Measurements from ENCODE around the gene TAX1BP1.

Gene TAX1BP1

DNA sequence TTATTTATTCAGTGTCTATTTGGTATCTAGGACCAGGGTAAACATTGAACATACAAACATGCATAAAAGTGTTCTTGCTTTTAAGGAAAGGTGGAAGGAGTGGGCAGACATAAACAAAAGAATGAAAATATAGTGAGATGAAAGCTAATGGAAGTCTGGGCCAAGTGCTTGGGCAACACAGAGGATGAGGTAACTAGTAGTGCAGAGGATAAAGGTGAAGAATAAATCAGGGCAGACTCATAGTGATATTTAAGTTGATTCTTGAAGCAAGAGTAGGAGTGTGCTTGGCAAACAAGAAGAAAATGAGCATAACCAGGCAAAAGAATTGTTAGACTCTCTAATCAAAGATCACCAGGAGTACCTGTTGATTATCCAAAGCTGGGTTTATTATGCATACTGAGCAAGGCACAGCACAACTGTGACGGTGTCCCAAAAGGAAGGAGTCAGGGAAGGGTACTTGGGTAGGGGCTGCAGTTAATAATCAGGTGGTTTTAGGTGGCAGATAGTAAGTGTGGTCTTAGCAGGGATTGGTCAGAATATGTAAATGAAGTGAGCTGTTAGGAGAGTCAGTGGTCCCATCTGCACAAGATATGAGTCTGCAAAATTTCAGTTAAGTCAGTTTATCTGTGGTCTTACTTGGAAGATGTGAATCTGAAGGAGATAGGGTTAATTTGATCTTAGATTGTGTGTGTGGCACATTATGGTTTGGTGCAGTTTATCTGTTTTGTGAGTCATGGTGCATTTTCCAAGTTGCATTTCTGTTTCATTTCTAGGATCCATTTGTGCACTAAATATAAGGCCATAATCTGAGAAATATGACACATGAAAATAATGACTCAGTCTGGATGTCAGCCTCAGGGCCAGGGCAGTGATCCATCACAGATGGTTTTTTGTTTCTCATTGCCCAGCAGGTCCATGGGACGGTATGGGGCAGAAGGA, 30.6 kb upstream of the TAX1BP1 start:
- no peak for DNase-seq
- H3K79me1 ChIP-seq (ENCODE audit: low read length) = no peaks in the 10 kb centered on the region
- H3K4ac ChIP-seq (ENCODE audit: low read depth, low read length) = no peak overlapping the region
- H2BK120ac ChIP-seq (ENCODE audit: low read depth, low read length) = no peak overlapping the region
- no peak overlapping the region for H3K23ac ChIP-seq (ENCODE audit: low read length)
- no peaks in the 10 kb centered on the region for H3K79me2 ChIP-seq (ENCODE audit: control insufficient read depth, insufficient read depth, low read length)
- H3K4me2 ChIP-seq (ENCODE audit: low read length) = no peak overlapping the region
- no peak overlapping the region for H2BK15ac ChIP-seq (replicated peaks; ENCODE audit: low read depth)
- no peak overlapping the region for H3K56ac ChIP-seq (ENCODE audit: low read length)
- no peak overlapping the region for H3K18ac ChIP-seq (ENCODE audit: low read length)
- no peak overlapping the region for H4K8ac ChIP-seq (ENCODE audit: low read depth, low read length)
- no peak overlapping the region for H3K27ac ChIP-seq (ENCODE audit: low read depth, low read length)
- no peak overlapping the region for H3K9ac ChIP-seq (ENCODE audit: low read length)
- no peaks in the 10 kb centered on the region for H3K4me1 ChIP-seq (ENCODE audit: control insufficient read depth, low read depth, low read length)
- no peak overlapping the region for H2AK5ac ChIP-seq (ENCODE audit: low read length)
- H2BK5ac ChIP-seq (ENCODE audit: low read length) = no peak overlapping the region
- H3K4me3 ChIP-seq (ENCODE audit: low read length) = no peak overlapping the region
- H3K36me3 ChIP-seq (ENCODE audit: control insufficient read depth, insufficient read depth, low read length) = no peaks in the 10 kb centered on the region
- no peaks in the 10 kb centered on the region for H3K27me3 ChIP-seq (ENCODE audit: insufficient read depth, low read length, poor library complexity)
- no CpG with 5 or more reads among the region's 2 CpGs for WGBS (ENCODE audit: extremely low coverage, insufficient coverage, low lambda C conversion rate)
- H4K5ac ChIP-seq (ENCODE audit: low read length) = no peak overlapping the region

GRCh38 chr7:27712217-27712616, 27.7 kb upstream of the TAX1BP1 start:
- Histone ChIP-seq H3K27me3 (ENCODE audit: insufficient read depth, low read length, poor library complexity) (no peaks in the 10 kb centered on the region), H3K36me3 (ENCODE audit: control insufficient read depth, insufficient read depth, low read length) (no peaks in the 10 kb centered on the region), H3K79me2 (ENCODE audit: control insufficient read depth, insufficient read depth, low read length) (no peaks in the 10 kb centered on the region), H3K4me3 (ENCODE audit: low read length) (no peak overlapping the region), H3K79me1 (ENCODE audit: low read length) (no peaks in the 10 kb centered on the region), H3K56ac (ENCODE audit: low read length) (no peak overlapping the region), H4K8ac (ENCODE audit: low read depth, low read length) (no peak overlapping the region), H3K18ac (ENCODE audit: low read length) (no peak overlapping the region), H3K4me1 (ENCODE audit: control insufficient read depth, low read depth, low read length) (no peaks in the 10 kb centered on the region), H3K9ac (ENCODE audit: low read length) (no peak overlapping the region), H3K4ac (ENCODE audit: low read depth, low read length) (no peak overlapping the region), H2BK5ac (ENCODE audit: low read length) (no peak overlapping the region), H3K27ac (ENCODE audit: low read depth, low read length) (no peak overlapping the region), H2BK120ac (ENCODE audit: low read depth, low read length) (no peak overlapping the region), H3K4me2 (ENCODE audit: low read length) (no peak overlapping the region), H2AK5ac (ENCODE audit: low read length) (no peak overlapping the region), H2BK15ac (replicated peaks; ENCODE audit: low read depth) (no peak overlapping the region), H3K23ac (ENCODE audit: low read length) (no peak overlapping the region), H4K5ac (ENCODE audit: low read length) (no peak overlapping the region)
- no peak for DNase-seq
- WGBS (ENCODE audit: extremely low coverage, insufficient coverage, low lambda C conversion rate) = no CpG with 5 or more reads among the region's 3 CpGs

GRCh38 chr7:27714831-27715444, 25.0 kb upstream of the TAX1BP1 start:
- H3K18ac ChIP-seq (ENCODE audit: low read length) = no peak overlapping the region
- DNase-seq = no peak
- no peak overlapping the region for H2BK5ac ChIP-seq (ENCODE audit: low read length)
- H4K8ac ChIP-seq (ENCODE audit: low read depth, low read length) = no peak overlapping the region
- H3K4me1 ChIP-seq (ENCODE audit: control insufficient read depth, low read depth, low read length) = no peaks in the 10 kb centered on the region
- H3K79me2 ChIP-seq (ENCODE audit: control insufficient read depth, insufficient read depth, low read length) = no peaks in the 10 kb centered on the region
- no peaks in the 10 kb centered on the region for H3K79me1 ChIP-seq (ENCODE audit: low read length)
- H3K9ac ChIP-seq (ENCODE audit: low read length) = no peak overlapping the region
- no CpG with 5 or more reads among the region's 4 CpGs for WGBS (ENCODE audit: extremely low coverage, insufficient coverage, low lambda C conversion rate)
- H2AK5ac ChIP-seq (ENCODE audit: low read length) = no peak overlapping the region
- no peak overlapping the region for H3K23ac ChIP-seq (ENCODE audit: low read length)
- H4K5ac ChIP-seq (ENCODE audit: low read length) = no peak overlapping the region
- H3K27me3 ChIP-seq (ENCODE audit: insufficient read depth, low read length, poor library complexity) = no peaks in the 10 kb centered on the region
- H3K4ac ChIP-seq (ENCODE audit: low read depth, low read length) = no peak overlapping the region
- H2BK15ac ChIP-seq (replicated peaks; ENCODE audit: low read depth) = no peak overlapping the region
- no peak overlapping the region for H3K27ac ChIP-seq (ENCODE audit: low read depth, low read length)
- H3K36me3 ChIP-seq (ENCODE audit: control insufficient read depth, insufficient read depth, low read length) = no peaks in the 10 kb centered on the region
- no peak overlapping the region for H2BK120ac ChIP-seq (ENCODE audit: low read depth, low read length)
- H3K4me2 ChIP-seq (ENCODE audit: low read length) = no peak overlapping the region
- H3K4me3 ChIP-seq (ENCODE audit: low read length) = no peak overlapping the region
- no peak overlapping the region for H3K56ac ChIP-seq (ENCODE audit: low read length)

DNA sequence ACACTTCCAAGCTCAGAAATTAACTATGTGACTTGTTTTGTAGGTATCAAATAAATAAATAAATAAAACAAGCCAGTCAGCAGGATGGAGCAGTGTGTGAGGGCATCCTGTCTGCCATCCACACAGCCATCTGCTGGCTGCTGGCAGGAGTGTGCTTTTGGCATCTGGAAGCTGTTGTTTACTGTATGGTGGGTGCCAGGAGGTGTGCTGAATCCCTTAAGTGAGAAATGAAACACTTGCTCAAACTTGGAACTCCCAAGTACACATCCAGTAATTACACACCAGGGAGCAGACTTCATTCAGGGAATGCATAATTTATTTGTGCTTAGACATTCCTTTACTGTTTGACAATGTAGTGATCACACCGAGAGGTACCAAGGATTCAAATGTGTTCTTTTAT, 16.9 kb upstream of the TAX1BP1 start:
- Histone ChIP-seq H2AK5ac (ENCODE audit: low read length) (no peak overlapping the region), H3K4me1 (ENCODE audit: control insufficient read depth, low read depth, low read length) (no peaks in the 10 kb centered on the region), H3K23ac (ENCODE audit: low read length) (no peak overlapping the region), H3K4me3 (ENCODE audit: low read length) (no peak overlapping the region), H4K8ac (ENCODE audit: low read depth, low read length) (no peak overlapping the region), H2BK120ac (ENCODE audit: low read depth, low read length) (no peak overlapping the region), H3K79me2 (ENCODE audit: control insufficient read depth, insufficient read depth, low read length) (no peaks in the 10 kb centered on the region), H2BK5ac (ENCODE audit: low read length) (no peak overlapping the region), H4K5ac (ENCODE audit: low read length) (no peak overlapping the region), H3K36me3 (ENCODE audit: control insufficient read depth, insufficient read depth, low read length) (no peaks in the 10 kb centered on the region), H3K79me1 (ENCODE audit: low read length) (no peaks in the 10 kb centered on the region), H3K27me3 (ENCODE audit: insufficient read depth, low read length, poor library complexity) (no peaks in the 10 kb centered on the region), H3K18ac (ENCODE audit: low read length) (no peak overlapping the region), H2BK15ac (replicated peaks; ENCODE audit: low read depth) (no peak overlapping the region), H3K4ac (ENCODE audit: low read depth, low read length) (no peak overlapping the region), H3K27ac (ENCODE audit: low read depth, low read length) (no peak overlapping the region), H3K56ac (ENCODE audit: low read length) (no peak overlapping the region), H3K9ac (ENCODE audit: low read length) (no peak overlapping the region), H3K4me2 (ENCODE audit: low read length) (no peak overlapping the region)
- DNase-seq = no peak
- WGBS (ENCODE audit: extremely low coverage, insufficient coverage, low lambda C conversion rate) = no CpG with 5 or more reads among the region's 1 CpG

DNA sequence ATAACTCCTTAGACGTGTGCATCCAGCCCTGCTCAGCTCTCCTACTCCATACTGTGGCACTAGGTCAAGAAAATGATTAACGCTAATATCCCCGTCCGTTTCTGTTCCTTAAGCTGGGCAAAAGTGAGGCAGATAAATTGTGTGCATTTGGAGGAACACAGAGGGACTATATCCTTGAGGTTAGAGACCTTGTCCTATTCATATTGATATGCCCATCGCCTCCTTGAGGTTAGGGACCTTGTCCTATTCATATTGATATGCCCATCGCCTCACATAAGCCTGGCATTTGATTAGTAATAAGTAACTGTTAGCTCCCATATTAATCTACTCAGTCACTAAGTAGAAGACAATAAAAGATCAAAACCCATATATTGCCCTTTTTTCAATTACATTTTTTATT, 12.9 kb upstream of the TAX1BP1 start:
- Histone ChIP-seq H3K79me1 (ENCODE audit: low read length) (no peaks in the 10 kb centered on the region), H3K4me2 (ENCODE audit: low read length) (no peak overlapping the region), H4K5ac (ENCODE audit: low read length) (no peak overlapping the region), H3K18ac (ENCODE audit: low read length) (no peak overlapping the region), H2BK15ac (replicated peaks; ENCODE audit: low read depth) (no peak overlapping the region), H4K8ac (ENCODE audit: low read depth, low read length) (no peak overlapping the region), H3K79me2 (ENCODE audit: control insufficient read depth, insufficient read depth, low read length) (no peaks in the 10 kb centered on the region), H2BK120ac (ENCODE audit: low read depth, low read length) (no peak overlapping the region), H3K4ac (ENCODE audit: low read depth, low read length) (no peak overlapping the region), H3K4me3 (ENCODE audit: low read length) (no peak overlapping the region), H3K27me3 (ENCODE audit: insufficient read depth, low read length, poor library complexity) (no peaks in the 10 kb centered on the region), H3K23ac (ENCODE audit: low read length) (no peak overlapping the region), H3K36me3 (ENCODE audit: control insufficient read depth, insufficient read depth, low read length) (no peaks in the 10 kb centered on the region), H3K9ac (ENCODE audit: low read length) (no peak overlapping the region), H3K56ac (ENCODE audit: low read length) (no peak overlapping the region), H2AK5ac (ENCODE audit: low read length) (no peak overlapping the region), H3K27ac (ENCODE audit: low read depth, low read length) (no peak overlapping the region), H2BK5ac (ENCODE audit: low read length) (no peak overlapping the region), H3K4me1 (ENCODE audit: control insufficient read depth, low read depth, low read length) (peaks cover 5% of the 10 kb centered on the region)
- no CpG with 5 or more reads among the region's 6 CpGs for WGBS (ENCODE audit: extremely low coverage, insufficient coverage, low lambda C conversion rate)
- DNase-seq = no peak

Measured in mesendoderm (in vitro differentiated cells).